ENCODE results near the gene GON4L.

Gene GON4L

DNA sequence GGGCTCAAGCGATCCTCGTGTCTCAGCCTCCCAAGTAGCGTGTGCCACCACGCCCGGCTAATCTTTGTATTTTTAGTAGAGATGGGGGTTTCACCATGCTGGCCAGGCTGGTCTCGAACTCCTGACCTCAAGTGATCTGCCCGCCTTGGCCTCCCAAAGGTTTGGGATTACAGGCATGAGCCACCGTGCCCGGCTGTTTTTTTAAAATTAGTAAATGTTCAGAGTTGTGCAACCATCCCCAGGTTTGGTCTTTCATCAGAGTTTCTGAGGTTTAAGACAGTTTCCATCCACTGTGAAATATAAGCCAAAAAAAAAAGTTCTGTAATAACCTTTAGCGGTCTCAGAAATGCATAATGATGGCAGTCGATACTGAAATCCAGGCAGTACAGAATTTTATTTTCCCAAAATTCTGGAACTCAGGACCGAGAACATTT is 1.8 kb upstream of the GON4L start:
- H2AFZ ChIP-seq (ENCODE audit: low read depth): peak overlapping the region; percentile 75
- H3K4me3 ChIP-seq (IDR thresholded peaks at IDR 0.05; ENCODE audit: insufficient read depth, low read depth, low read length): peak overlapping the region; percentile 98
- H3K27me3 ChIP-seq (ENCODE audit: insufficient read depth, low read depth): no peaks in the 10 kb centered on the region
- H3K9ac ChIP-seq: peak overlapping the region; percentile 51
- H3K27ac ChIP-seq: peak overlapping the region; percentile 81
- TF ChIP-seq, protein P1, sequence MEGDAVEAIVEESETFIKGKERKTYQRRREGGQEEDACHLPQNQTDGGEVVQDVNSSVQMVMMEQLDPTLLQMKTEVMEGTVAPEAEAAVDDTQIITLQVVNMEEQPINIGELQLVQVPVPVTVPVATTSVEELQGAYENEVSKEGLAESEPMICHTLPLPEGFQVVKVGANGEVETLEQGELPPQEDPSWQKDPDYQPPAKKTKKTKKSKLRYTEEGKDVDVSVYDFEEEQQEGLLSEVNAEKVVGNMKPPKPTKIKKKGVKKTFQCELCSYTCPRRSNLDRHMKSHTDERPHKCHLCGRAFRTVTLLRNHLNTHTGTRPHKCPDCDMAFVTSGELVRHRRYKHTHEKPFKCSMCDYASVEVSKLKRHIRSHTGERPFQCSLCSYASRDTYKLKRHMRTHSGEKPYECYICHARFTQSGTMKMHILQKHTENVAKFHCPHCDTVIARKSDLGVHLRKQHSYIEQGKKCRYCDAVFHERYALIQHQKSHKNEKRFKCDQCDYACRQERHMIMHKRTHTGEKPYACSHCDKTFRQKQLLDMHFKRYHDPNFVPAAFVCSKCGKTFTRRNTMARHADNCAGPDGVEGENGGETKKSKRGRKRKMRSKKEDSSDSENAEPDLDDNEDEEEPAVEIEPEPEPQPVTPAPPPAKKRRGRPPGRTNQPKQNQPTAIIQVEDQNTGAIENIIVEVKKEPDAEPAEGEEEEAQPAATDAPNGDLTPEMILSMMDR (conservative IDR thresholded peaks at IDR 0.05; ENCODE audit: low read depth, low read length): no peak; the same call in 1 of the 2 replicates
- peaks cover 9% of the 10 kb centered on the region; the same call in 1 of the 2 replicates for H3K36me3 ChIP-seq (ENCODE audit: insufficient read depth)
- peaks cover 43% of the 10 kb centered on the region for H3K4me1 ChIP-seq (ENCODE audit: low read depth, poor library complexity, severe bottlenecking)
- H3K79me2 ChIP-seq (ENCODE audit: insufficient read depth, low read depth): peaks cover 30% of the 10 kb centered on the region
- peak overlapping the region; percentile 98 for H3K4me2 ChIP-seq
- H4K20me1 ChIP-seq (ENCODE audit: insufficient read depth): no peaks in the 10 kb centered on the region

DNA sequence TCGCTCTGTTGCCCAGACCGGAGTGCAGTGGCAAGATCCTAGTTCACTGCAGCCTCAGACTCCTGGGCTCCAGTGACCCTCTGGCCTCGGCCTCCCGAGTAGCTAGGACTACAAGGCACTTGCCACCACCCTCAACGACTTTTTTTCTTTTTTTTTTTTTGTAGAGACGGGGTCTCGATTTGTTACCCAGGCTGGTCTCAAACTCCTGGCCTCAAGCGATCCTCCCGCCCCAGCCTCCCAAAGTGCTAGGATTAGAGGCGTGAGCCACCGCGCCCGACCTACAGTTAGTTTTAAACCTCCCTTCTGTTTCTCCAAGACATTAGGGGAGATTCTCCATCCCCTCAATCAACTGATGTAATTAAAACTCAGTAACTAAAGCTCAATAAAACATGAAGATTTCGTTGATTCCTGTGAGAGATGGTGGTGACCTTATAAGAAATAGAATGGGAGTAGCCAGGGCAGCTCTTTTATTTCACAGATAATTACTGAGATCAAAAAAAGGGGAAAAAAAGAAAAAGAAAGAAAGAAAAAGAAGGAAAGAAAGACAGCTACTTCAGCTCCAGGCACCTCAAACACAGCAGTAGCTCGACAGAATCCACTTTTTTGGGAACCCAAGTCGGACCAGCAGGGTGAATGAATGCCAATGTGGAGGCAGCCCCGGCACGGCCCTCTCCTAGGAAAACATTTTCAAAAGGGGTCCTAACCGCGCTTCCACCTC is 598 bp downstream of the GON4L start:
- H3K4me1 ChIP-seq (ENCODE audit: low read depth, poor library complexity, severe bottlenecking): peaks cover 44% of the 10 kb centered on the region
- H3K79me2 ChIP-seq (ENCODE audit: insufficient read depth, low read depth): peaks cover 49% of the 10 kb centered on the region
- H3K27me3 ChIP-seq (ENCODE audit: insufficient read depth, low read depth): no peaks in the 10 kb centered on the region
- peaks cover 9% of the 10 kb centered on the region; the same call in 1 of the 2 replicates for H3K36me3 ChIP-seq (ENCODE audit: insufficient read depth)
- peak overlapping the region; percentile 98 for H3K4me2 ChIP-seq
- H3K4me3 ChIP-seq (IDR thresholded peaks at IDR 0.05; ENCODE audit: insufficient read depth, low read depth, low read length): peak overlapping the region; percentile 99
- H3K9ac ChIP-seq: peak overlapping the region; percentile 51
- peak overlapping the region; percentile 81 for H3K27ac ChIP-seq
- peak overlapping the region; percentile 75 for H2AFZ ChIP-seq (ENCODE audit: low read depth)
- TF ChIP-seq, protein P1 (conservative IDR thresholded peaks at IDR 0.05; ENCODE audit: low read depth, low read length): no peak
- no peaks in the 10 kb centered on the region for H4K20me1 ChIP-seq (ENCODE audit: insufficient read depth)

DNA sequence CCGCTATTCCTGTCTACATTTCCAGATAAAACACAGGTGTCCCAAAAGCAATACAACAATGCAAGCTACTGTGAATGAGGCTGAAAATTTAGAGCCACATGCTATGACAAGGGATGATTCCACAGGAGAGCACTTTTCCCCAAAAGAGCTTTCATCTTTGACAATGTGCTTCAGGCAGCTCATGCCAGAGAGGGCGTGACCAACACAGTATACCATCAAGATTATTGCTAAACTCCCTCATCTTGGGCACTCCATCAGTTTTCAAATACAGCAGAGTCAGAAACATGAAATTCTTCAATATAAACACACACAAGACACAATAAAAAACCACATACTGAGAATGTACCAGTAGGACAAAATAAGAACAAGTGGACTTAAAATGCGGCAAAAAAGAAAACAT is 6.7 kb downstream of the GON4L start:
- Histone ChIP-seq H3K36me3 (ENCODE audit: insufficient read depth) (peaks cover 17% of the 10 kb centered on the region; the same call in 1 of the 2 replicates), H3K79me2 (ENCODE audit: insufficient read depth, low read depth) (peaks cover 92% of the 10 kb centered on the region), H3K27ac (no peak overlapping the region), H3K9ac (no peak overlapping the region), H3K4me1 (ENCODE audit: low read depth, poor library complexity, severe bottlenecking) (peaks cover 17% of the 10 kb centered on the region), H4K20me1 (ENCODE audit: insufficient read depth) (no peaks in the 10 kb centered on the region), H3K4me3 (IDR thresholded peaks at IDR 0.05; ENCODE audit: insufficient read depth, low read depth, low read length) (no peak overlapping the region), H3K4me2 (no peak overlapping the region), H3K27me3 (ENCODE audit: insufficient read depth, low read depth) (no peaks in the 10 kb centered on the region), H2AFZ (ENCODE audit: low read depth) (no peak overlapping the region)
- TF ChIP-seq, protein P1 (conservative IDR thresholded peaks at IDR 0.05; ENCODE audit: low read depth, low read length): no peak

DNA sequence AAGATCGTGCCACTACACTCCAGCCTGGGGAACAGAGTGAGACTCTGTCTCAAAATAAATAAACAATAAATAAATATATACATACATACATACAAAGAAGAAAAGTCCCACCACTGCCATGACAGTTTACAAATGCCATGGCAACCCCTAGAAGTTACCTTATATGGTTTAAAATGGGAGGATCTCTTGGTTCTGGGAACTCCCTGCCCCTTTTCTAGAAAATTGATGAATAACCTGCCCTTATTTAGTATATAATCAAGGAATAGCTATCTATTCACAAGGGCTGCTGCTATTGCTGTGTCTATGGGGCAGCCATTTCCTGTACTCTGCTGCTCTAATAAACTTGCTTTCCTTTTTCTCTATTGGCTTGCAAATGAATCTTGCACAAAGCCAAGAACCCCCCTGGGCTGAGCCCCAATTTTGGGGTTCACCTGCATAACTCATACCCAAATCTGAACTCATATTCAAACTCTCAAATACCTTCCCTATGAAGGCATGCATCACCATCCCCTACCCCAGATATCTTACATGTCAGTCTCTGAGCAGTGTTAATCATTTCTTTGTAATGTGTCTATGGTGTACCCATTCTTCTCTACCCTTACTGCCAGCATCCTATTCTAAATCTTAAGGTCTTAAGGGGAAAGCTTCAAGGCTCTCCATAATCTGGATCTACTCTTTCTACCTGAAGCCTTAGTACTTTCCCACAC is 9.0 kb downstream of the GON4L start:
- Histone ChIP-seq H3K4me3 (IDR thresholded peaks at IDR 0.05; ENCODE audit: insufficient read depth, low read depth, low read length) (no peak overlapping the region), H3K79me2 (ENCODE audit: insufficient read depth, low read depth) (peaks cover 98% of the 10 kb centered on the region), H2AFZ (ENCODE audit: low read depth) (no peak overlapping the region), H3K4me2 (no peak overlapping the region), H3K36me3 (ENCODE audit: insufficient read depth) (peaks cover 8% of the 10 kb centered on the region; the same call in 1 of the 2 replicates), H3K4me1 (ENCODE audit: low read depth, poor library complexity, severe bottlenecking) (peaks cover 38% of the 10 kb centered on the region), H3K27me3 (ENCODE audit: insufficient read depth, low read depth) (no peaks in the 10 kb centered on the region), H4K20me1 (ENCODE audit: insufficient read depth) (no peaks in the 10 kb centered on the region), H3K9ac (no peak overlapping the region), H3K27ac (no peak overlapping the region)
- TF ChIP-seq, protein P1 (conservative IDR thresholded peaks at IDR 0.05; ENCODE audit: low read depth, low read length): no peak
